ENCODE results near the gene ALG14.

GRCh38 chr1:95002164-95002539 is 70.6 kb downstream of the ALG14 start:
- no peak for TF ChIP-seq CTCF (IDR thresholded peaks at IDR 0.05; ENCODE audit: low read depth, low read length)
- TF ChIP-seq POLR2A (IDR thresholded peaks at IDR 0.05; ENCODE audit: extremely low read depth, insufficient read length) = no peak

All from NB4 (cell line).